ENCODE measurements around the gene KPNA1. TPM values are rescaled to one million over a fixed set of nuclear protein-coding genes. Genes with fewer than 3 reads are reported as not detected.

Gene KPNA1
- total RNA-seq, 2 donors from 2014 or later: 20.2 to 28.7 TPM

- Histone ChIP-seq H3K9me3 (no peaks in the 10 kb centered on the region), H3K4me1 (peaks cover 5% of the 10 kb centered on the region), H3K27me3 (no peaks in the 10 kb centered on the region), H3K4me3 (no peak overlapping the region), H3K36me3 (replicated peaks in 1 of 2; ENCODE audit: insufficient read depth in 1 of 2, low read depth in 2 of 2) (peaks cover 0 to 5% of the 10 kb centered on the region in 2 donors), H3K27ac (no peak overlapping the region)
- intact Hi-C loops (cut with DNase I): no loop called here
- no peak for ATAC-seq
- DNase-seq: no peak
- TF ChIP-seq POLR2A (IDR thresholded peaks at IDR 0.05) (no peak), CTCF (IDR thresholded peaks at IDR 0.05) (no peak)
- 72 to 82% methylated on average over 2 of the region's 2 CpGs for WGBS, 2 donors
These were observed 18.2 kb downstream of the KPNA1 start for GRCh38 chr3:122496508-122496907.

- ATAC-seq (no peak), DNase-seq (no peak)
- intact Hi-C loops (cut with DNase I): no loop called here
- Histone ChIP-seq H3K27me3 (no peaks in the 10 kb centered on the region), H3K4me3 (no peak overlapping the region), H3K4me1 (peaks cover 5% of the 10 kb centered on the region), H3K27ac (no peak overlapping the region), H3K36me3 (replicated peaks in 1 of 2; ENCODE audit: insufficient read depth in 1 of 2, low read depth in 2 of 2) (peaks cover 0 to 5% of the 10 kb centered on the region in 2 donors), H3K9me3 (no peaks in the 10 kb centered on the region)
- TF ChIP-seq CTCF (IDR thresholded peaks at IDR 0.05): no peak
- TF ChIP-seq POLR2A (IDR thresholded peaks at IDR 0.05): no peak
- 77 to 80% methylated on average over 3 of the region's 3 CpGs for WGBS, 2 donors
These were observed 21.4 kb downstream of the KPNA1 start for GRCh38 chr3:122493296-122493695.

- Histone ChIP-seq H3K27me3 (no peaks in the 10 kb centered on the region), H3K9me3 (no peaks in the 10 kb centered on the region), H3K27ac (no peak overlapping the region), H3K4me1 (no peaks in the 10 kb centered on the region), H3K4me3 (no peak overlapping the region), H3K36me3 (replicated peaks in 1 of 2; ENCODE audit: insufficient read depth in 1 of 2, low read depth in 2 of 2) (no peaks in the 10 kb centered on the region)
- TF ChIP-seq CTCF (IDR thresholded peaks at IDR 0.05) (no peak), POLR2A (IDR thresholded peaks at IDR 0.05) (no peak)
- intact Hi-C loops (cut with DNase I): no loop called here
- DNase-seq: no peak
- 72 to 78% methylated on average over 7 of the region's 7 CpGs for WGBS, 2 donors
- ATAC-seq: no peak
These were observed 26.3 kb downstream of the KPNA1 start for GRCh38 chr3:122488262-122488973.

- Histone ChIP-seq H3K9me3 (no peaks in the 10 kb centered on the region), H3K4me1 (no peaks in the 10 kb centered on the region), H3K36me3 (replicated peaks in 1 of 2; ENCODE audit: insufficient read depth in 1 of 2, low read depth in 2 of 2) (no peaks in the 10 kb centered on the region), H3K27me3 (no peaks in the 10 kb centered on the region), H3K4me3 (no peak overlapping the region), H3K27ac (no peak overlapping the region)
- DNase-seq: no peak
- ATAC-seq: no peak
- TF ChIP-seq CTCF (IDR thresholded peaks at IDR 0.05) (no peak), POLR2A (IDR thresholded peaks at IDR 0.05) (no peak)
- intact Hi-C loops (cut with DNase I): no loop called here
- whole genome bisulfite sequencing, 2 donors: 88 to 90% methylated on average over 5 of the region's 5 CpGs
These were observed 29.8 kb downstream of the KPNA1 start for GRCh38 chr3:122484985-122485384.

- Histone ChIP-seq H3K36me3 (replicated peaks in 1 of 2; ENCODE audit: insufficient read depth in 1 of 2, low read depth in 2 of 2) (no peaks in the 10 kb centered on the region), H3K4me3 (no peak overlapping the region), H3K27me3 (no peaks in the 10 kb centered on the region), H3K27ac (no peak overlapping the region), H3K4me1 (no peaks in the 10 kb centered on the region), H3K9me3 (no peaks in the 10 kb centered on the region)
- 88 to 95% methylated on average over 3 of the region's 3 CpGs for WGBS, 2 donors
- DNase-seq: no peak
- no peak for TF ChIP-seq CTCF (IDR thresholded peaks at IDR 0.05)
- TF ChIP-seq POLR2A (IDR thresholded peaks at IDR 0.05): no peak
- intact Hi-C loops (cut with DNase I): no loop called here
- no peak for ATAC-seq
These were observed 33.3 kb downstream of the KPNA1 start for GRCh38 chr3:122481390-122481789.
